NCI-H2081 treated with DMSO at 0.1 percent for 48 hours (cell line): Measurements from ENCODE around the gene ZFP62.

Source experiments
- DNase-seq: peaks from one replicate; lab custom pipeline; 2025; lab: John Stamatoyannopoulos, UW

The ZFP62 gene

GRCh38 chr5:180810210-180810958 is 50.7 kb downstream of the ZFP62 start:
- DNase-seq: peak; percentile 69

- DNase-seq: peak; percentile 31
Measured at GRCh38 chr5:180809403-180810209, 51.5 kb downstream of the ZFP62 start.

GRCh38 chr5:180808461-180809000 is 52.5 kb downstream of the ZFP62 start:
- no peak for DNase-seq

- no peak for DNase-seq
Measured at GRCh38 chr5:180807654-180808414, 53.2 kb downstream of the ZFP62 start.

- no peak for DNase-seq
Measured at GRCh38 chr5:180807046-180807445, 54.0 kb downstream of the ZFP62 start.

- DNase-seq: no peak
Measured at GRCh38 chr5:180806351-180807011, 54.6 kb downstream of the ZFP62 start.

- DNase-seq: no peak
Measured at GRCh38 chr5:180804129-180804618, 56.9 kb downstream of the ZFP62 start.

GRCh38 chr5:180803181-180804128 is 57.6 kb downstream of the ZFP62 start:
- DNase-seq: no peak

- no peak for DNase-seq
Measured at GRCh38 chr5:180802325-180803180, 58.5 kb downstream of the ZFP62 start, which contains the start of gene MGAT1. TSS of gene MGAT1 (minus strand) at chr5:180802806. CDS start at chr5:180792971, 9,835 bp downstream.

- no peak for DNase-seq
Measured at GRCh38 chr5:180801596-180802324, 59.3 kb downstream of the ZFP62 start.

- DNase-seq: no peak
Measured at GRCh38 chr5:180799902-180800801, 60.9 kb downstream of the ZFP62 start.

- DNase-seq: no peak
Measured at GRCh38 chr5:180799194-180799593, 61.9 kb downstream of the ZFP62 start.

- no peak for DNase-seq
Measured at GRCh38 chr5:180798193-180798592, 62.9 kb downstream of the ZFP62 start.
